Measurements from ENCODE around the gene CCDC149.

Gene CCDC149

DNA sequence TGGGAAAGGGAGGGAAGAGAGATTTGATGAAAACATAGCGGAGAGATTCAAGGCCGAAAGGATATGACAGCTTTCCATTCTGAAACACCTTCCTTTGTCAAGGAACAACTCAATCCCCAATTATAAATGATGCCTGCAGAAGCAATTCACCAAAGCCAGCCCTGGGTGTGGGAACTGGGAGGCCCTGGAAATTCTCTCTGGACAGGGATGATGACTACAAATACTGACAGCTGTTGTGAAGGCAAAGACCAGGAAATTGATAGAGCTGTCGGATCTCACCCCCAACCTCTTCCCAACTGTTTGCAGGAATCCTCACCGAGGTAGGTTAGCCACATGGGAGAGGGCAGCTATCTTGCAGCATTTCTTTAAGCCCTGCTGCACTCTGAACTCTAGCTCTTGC is 54.3 kb downstream of the CCDC149 start:
- Histone ChIP-seq H3K4me2 (ENCODE audit: low read depth, low read length, poor library complexity, severe bottlenecking) (no peak overlapping the region), H2AFZ (ENCODE audit: low read depth, low read length, severe bottlenecking) (no peak overlapping the region), H3K9me2 (replicated peaks; ENCODE audit: insufficient read depth, low read length) (no peaks in the 10 kb centered on the region), H3K9me3 (ENCODE audit: insufficient read depth, low read length) (no peaks in the 10 kb centered on the region; the same call in 1 of the 2 replicates), H3K79me2 (ENCODE audit: insufficient read depth, low read length) (no peaks in the 10 kb centered on the region), H3F3A (ENCODE audit: insufficient read depth) (no peaks in the 10 kb centered on the region), H3K9ac (ENCODE audit: low read length) (no peak overlapping the region), H3K27me3 (ENCODE audit: low read length) (no peaks in the 10 kb centered on the region), H3K36me3 (ENCODE audit: low read length) (no peaks in the 10 kb centered on the region), H3K4me3 (ENCODE audit: insufficient read depth, low read length, poor library complexity, severe bottlenecking) (no peak overlapping the region), H3K27ac (ENCODE audit: low read depth, low read length) (no peak overlapping the region), H4K20me1 (ENCODE audit: low read depth, low read length) (no peaks in the 10 kb centered on the region)
- TF ChIP-seq EZH2phosphoT487 (conservative IDR thresholded peaks at IDR 0.05; ENCODE audit: low read length) = no peak
- TF ChIP-seq, protein P1, sequence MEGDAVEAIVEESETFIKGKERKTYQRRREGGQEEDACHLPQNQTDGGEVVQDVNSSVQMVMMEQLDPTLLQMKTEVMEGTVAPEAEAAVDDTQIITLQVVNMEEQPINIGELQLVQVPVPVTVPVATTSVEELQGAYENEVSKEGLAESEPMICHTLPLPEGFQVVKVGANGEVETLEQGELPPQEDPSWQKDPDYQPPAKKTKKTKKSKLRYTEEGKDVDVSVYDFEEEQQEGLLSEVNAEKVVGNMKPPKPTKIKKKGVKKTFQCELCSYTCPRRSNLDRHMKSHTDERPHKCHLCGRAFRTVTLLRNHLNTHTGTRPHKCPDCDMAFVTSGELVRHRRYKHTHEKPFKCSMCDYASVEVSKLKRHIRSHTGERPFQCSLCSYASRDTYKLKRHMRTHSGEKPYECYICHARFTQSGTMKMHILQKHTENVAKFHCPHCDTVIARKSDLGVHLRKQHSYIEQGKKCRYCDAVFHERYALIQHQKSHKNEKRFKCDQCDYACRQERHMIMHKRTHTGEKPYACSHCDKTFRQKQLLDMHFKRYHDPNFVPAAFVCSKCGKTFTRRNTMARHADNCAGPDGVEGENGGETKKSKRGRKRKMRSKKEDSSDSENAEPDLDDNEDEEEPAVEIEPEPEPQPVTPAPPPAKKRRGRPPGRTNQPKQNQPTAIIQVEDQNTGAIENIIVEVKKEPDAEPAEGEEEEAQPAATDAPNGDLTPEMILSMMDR (IDR thresholded peaks at IDR 0.05; ENCODE audit: insufficient read depth, low read length, poor library complexity, severe bottlenecking) = no peak

DNA sequence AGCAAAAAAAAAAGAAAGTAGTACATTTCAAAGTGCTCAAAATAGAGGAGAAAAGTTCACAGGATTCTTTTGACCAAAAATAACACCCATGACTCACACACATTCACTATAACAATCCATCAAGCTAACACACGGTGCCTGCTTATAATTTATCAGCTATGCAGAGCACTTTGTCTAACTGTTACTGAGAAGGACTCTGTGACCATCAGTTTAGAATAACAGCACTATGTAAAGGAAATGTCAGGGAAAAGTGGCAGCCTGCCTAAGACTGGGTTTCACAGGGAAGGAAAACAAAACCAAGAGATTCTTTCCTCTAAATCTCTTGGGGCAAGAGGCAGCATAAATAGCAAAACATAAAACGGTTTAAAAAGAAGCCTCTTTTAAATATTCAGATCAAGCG is 54.8 kb downstream of the CCDC149 start:
- TF ChIP-seq, protein P1 (IDR thresholded peaks at IDR 0.05; ENCODE audit: insufficient read depth, low read length, poor library complexity, severe bottlenecking) = no peak
- TF ChIP-seq EZH2phosphoT487 (conservative IDR thresholded peaks at IDR 0.05; ENCODE audit: low read length) = no peak
- H3K9me2 ChIP-seq (replicated peaks; ENCODE audit: insufficient read depth, low read length) = no peaks in the 10 kb centered on the region
- H3K79me2 ChIP-seq (ENCODE audit: insufficient read depth, low read length) = no peaks in the 10 kb centered on the region
- no peaks in the 10 kb centered on the region for H4K20me1 ChIP-seq (ENCODE audit: low read depth, low read length)
- H3K27ac ChIP-seq (ENCODE audit: low read depth, low read length) = no peak overlapping the region
- no peaks in the 10 kb centered on the region for H3K36me3 ChIP-seq (ENCODE audit: low read length)
- no peak overlapping the region for H3K9ac ChIP-seq (ENCODE audit: low read length)
- no peak overlapping the region for H3K4me3 ChIP-seq (ENCODE audit: insufficient read depth, low read length, poor library complexity, severe bottlenecking)
- no peaks in the 10 kb centered on the region for H3K27me3 ChIP-seq (ENCODE audit: low read length)
- no peak overlapping the region for H3K4me2 ChIP-seq (ENCODE audit: low read depth, low read length, poor library complexity, severe bottlenecking)
- no peaks in the 10 kb centered on the region for H3K9me3 ChIP-seq (ENCODE audit: insufficient read depth, low read length)
- H2AFZ ChIP-seq (ENCODE audit: low read depth, low read length, severe bottlenecking) = no peak overlapping the region
- H3F3A ChIP-seq (ENCODE audit: insufficient read depth) = no peaks in the 10 kb centered on the region

DNA sequence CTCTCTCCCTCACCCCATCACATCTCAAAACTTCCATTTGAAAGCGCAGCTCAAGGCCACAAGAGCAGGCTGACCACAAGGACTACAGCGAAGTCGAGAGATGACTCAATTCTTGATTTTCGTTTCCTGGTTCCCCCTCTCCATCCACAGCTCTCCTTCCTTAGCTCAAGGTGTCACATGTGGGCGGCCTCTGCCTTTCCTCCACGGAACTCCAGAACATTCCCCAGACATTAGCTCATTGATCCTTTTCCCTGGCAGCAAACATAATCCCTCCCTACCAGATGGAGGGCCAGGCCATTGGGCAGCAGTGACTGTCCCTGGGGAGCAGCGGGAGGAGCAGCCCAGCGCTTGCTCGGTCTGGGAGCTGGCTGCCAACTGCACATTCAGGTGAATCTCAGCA is 56.3 kb downstream of the CCDC149 start:
- Histone ChIP-seq H3K36me3 (ENCODE audit: low read length) (no peaks in the 10 kb centered on the region), H3K27ac (ENCODE audit: low read depth, low read length) (no peak overlapping the region), H3K4me2 (ENCODE audit: low read depth, low read length, poor library complexity, severe bottlenecking) (no peak overlapping the region), H3K9me3 (ENCODE audit: insufficient read depth, low read length) (no peaks in the 10 kb centered on the region), H3K79me2 (ENCODE audit: insufficient read depth, low read length) (no peaks in the 10 kb centered on the region), H3K9ac (ENCODE audit: low read length) (no peak overlapping the region), H3F3A (ENCODE audit: insufficient read depth) (no peaks in the 10 kb centered on the region), H3K4me3 (ENCODE audit: insufficient read depth, low read length, poor library complexity, severe bottlenecking) (no peak overlapping the region), H2AFZ (ENCODE audit: low read depth, low read length, severe bottlenecking) (no peak overlapping the region), H3K9me2 (replicated peaks; ENCODE audit: insufficient read depth, low read length) (no peaks in the 10 kb centered on the region), H4K20me1 (ENCODE audit: low read depth, low read length) (no peaks in the 10 kb centered on the region), H3K27me3 (ENCODE audit: low read length) (no peaks in the 10 kb centered on the region; the same call in 1 of the 2 replicates)
- TF ChIP-seq, protein P1 (IDR thresholded peaks at IDR 0.05; ENCODE audit: insufficient read depth, low read length, poor library complexity, severe bottlenecking) = no peak
- no peak for TF ChIP-seq EZH2phosphoT487 (conservative IDR thresholded peaks at IDR 0.05; ENCODE audit: low read length)

Data from SU-DHL-6 (cell line).